Upper lobe of right lung (tissue), 1 donor: Measurements from ENCODE around the gene PPP2R3C. TPM values are rescaled to one million over a fixed set of nuclear protein-coding genes. Genes with fewer than 3 reads are reported as not detected.
A peak's percentile ranks its signal among the peaks of the same experiment; 100 is the strongest.

Source experiments
- ATAC-seq: fragments of 200-7000 bp; cut with Tn5 transposase; one replicate; pipeline ENCODE4 v1.9.1; 2020; ENCODE audit warnings: mild to moderate bottlenecking, moderate library complexity
- DNase-seq: peaks from one replicate; pipeline ENCODE4 v3.0.0-alpha.2; 2020
- H3K27ac ChIP-seq: fragments of 200-600 bp; one replicate; pipeline ENCODE4 v1.8.0; 2022
- H3K27me3 ChIP-seq: fragments of 200-600 bp; one replicate; pipeline ENCODE4 v1.8.0; 2022; ENCODE audit warnings: mild to moderate bottlenecking
- H3K36me3 ChIP-seq: fragments of 200-600 bp; one replicate; pipeline ENCODE4 v1.8.0; 2022
- H3K4me1 ChIP-seq: fragments of 200-600 bp; one replicate; pipeline ENCODE4 v1.8.0; 2022
- H3K4me3 ChIP-seq: fragments of 200-600 bp; one replicate; pipeline ENCODE4 v1.8.0; 2022; ENCODE audit warnings: mild to moderate bottlenecking
- H3K9me3 ChIP-seq: fragments of 200-600 bp; one replicate; pipeline ENCODE4 v1.8.0; 2022
- intact Hi-C: fragments of 100-400 bp; cut with DNase I; formaldehyde crosslinking; loops from one replicate; pipeline ENCODE4 v1.11.0; 2022
- total RNA-seq: library from RNA; stranded (reverse); fragmentation: NEBNext Ultra II Directional; extraction: Animal tissue kit (Norgen Biotek cat#: 25700); gene quantifications from one replicate; pipeline ENCODE4 v1.2.1, GENCODE V29; 2021
- TF ChIP-seq, protein P1 (sequence below): fragments of 200-600 bp; IDR thresholded peaks from one replicate; pipeline ENCODE4 v1.8.0; 2022; ENCODE audit warnings: antibody characterized with exemption
- donor health status: DM: no; HTN: yes; CAD: no; lungs with severe emphysema.

The PPP2R3C gene
- total RNA-seq, 1 donor from 2014 or later = 34.2 TPM

GRCh38 chr14:35123388-35123703 is 1.6 kb upstream of the PPP2R3C start:
- TF ChIP-seq, protein P1, sequence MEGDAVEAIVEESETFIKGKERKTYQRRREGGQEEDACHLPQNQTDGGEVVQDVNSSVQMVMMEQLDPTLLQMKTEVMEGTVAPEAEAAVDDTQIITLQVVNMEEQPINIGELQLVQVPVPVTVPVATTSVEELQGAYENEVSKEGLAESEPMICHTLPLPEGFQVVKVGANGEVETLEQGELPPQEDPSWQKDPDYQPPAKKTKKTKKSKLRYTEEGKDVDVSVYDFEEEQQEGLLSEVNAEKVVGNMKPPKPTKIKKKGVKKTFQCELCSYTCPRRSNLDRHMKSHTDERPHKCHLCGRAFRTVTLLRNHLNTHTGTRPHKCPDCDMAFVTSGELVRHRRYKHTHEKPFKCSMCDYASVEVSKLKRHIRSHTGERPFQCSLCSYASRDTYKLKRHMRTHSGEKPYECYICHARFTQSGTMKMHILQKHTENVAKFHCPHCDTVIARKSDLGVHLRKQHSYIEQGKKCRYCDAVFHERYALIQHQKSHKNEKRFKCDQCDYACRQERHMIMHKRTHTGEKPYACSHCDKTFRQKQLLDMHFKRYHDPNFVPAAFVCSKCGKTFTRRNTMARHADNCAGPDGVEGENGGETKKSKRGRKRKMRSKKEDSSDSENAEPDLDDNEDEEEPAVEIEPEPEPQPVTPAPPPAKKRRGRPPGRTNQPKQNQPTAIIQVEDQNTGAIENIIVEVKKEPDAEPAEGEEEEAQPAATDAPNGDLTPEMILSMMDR = no peak
- intact Hi-C loops = no loop called here
- ATAC-seq = no peak
- no peaks in the 10 kb centered on the region for H3K9me3 ChIP-seq
- DNase-seq = no peak
- no peaks in the 10 kb centered on the region for H3K36me3 ChIP-seq
- H3K27ac ChIP-seq = peak overlapping the region; percentile 99
- H3K4me1 ChIP-seq = peaks cover 23% of the 10 kb centered on the region
- H3K27me3 ChIP-seq = no peaks in the 10 kb centered on the region
- peak overlapping the region; percentile 78 for H3K4me3 ChIP-seq

DNA sequence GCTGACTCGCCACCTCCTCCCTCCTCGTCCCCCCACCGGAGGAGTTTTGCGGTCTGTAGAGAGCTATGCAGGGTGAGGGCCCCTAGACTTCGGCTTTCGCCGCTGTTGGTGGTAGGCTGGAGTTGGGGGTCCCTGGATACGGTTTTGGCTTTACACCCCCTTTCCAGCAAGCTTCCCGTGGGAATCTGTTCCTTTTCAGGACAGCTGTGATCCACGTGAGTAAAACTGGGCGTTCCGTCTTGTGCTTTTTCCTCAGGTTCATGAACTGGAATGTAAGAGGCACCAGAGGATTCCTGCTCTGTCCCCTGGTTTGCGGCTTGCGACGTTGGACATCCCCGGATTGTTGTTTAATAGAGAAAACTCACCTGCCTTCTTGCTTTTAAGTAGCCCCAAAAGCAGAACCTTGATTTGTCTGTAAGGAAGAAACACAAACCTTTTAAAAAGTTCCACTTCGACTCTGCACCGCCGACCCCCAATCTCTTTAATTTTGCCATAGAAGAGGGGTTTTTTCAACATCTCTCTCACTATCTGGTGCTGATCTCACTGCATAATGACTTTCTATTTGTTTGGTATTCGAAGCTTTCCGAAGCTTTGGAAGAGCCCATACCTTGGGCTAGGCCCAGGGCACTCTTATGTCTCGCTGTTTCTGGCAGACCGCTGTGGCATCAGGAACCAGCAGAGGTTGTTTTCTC is 1.1 kb upstream of the PPP2R3C start:
- peak; percentile 1 for ATAC-seq

DNA sequence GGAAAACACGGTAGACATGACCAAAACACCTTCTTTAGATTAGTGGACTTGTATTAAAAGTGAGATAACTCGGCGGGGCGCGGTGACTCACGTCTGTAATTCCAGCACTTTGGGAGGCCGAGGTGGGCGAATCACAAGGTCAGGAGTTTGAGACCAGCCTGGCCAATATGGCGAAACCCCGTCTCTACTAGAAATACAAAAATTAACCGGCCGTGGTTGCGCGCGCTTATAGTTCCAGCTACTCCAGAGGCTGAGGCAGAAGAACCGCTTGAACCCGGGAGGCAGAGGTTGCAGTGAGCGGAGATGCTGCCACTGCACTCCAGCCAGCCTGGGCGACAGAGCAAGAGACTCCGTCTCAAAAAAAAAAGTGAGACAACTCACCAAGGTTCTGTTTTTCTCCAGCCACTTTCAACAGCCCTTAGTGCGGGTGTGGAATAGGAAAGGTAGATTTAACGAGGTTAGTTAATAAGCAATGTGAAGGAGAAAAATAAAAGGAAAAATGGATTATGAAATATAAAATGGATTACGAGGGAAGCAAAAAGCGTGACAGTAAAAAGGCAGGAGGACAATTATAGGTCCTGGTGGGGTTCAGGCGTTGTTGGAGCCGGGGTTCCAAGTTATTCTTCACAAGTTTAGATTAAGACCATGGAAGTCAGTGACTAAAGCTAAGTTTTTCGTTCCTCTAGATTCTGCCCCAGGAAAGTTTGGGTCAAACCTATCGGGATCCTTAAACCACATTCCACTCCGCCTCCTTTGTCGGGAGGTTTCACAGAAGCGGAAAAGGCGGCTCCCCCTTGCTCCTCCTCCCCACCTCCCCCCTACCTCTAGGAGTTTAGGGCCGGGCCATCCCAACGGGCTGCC is 534 bp downstream of the PPP2R3C start:
- peaks cover 3% of the 10 kb centered on the region for H3K36me3 ChIP-seq
- no peaks in the 10 kb centered on the region for H3K27me3 ChIP-seq
- DNase-seq (peak; percentile 66), ATAC-seq (no peak)
- peak overlapping the region; percentile 78 for H3K4me3 ChIP-seq
- H3K9me3 ChIP-seq = no peaks in the 10 kb centered on the region
- TF ChIP-seq, protein P1 = no peak
- H3K4me1 ChIP-seq = peaks cover 23% of the 10 kb centered on the region
- intact Hi-C loops = no loop called here
- H3K27ac ChIP-seq = peak overlapping the region; percentile 99

More for the DNA sequence above, 1.1 kb upstream of the PPP2R3C start:
- no peaks in the 10 kb centered on the region for H3K9me3 ChIP-seq
- TF ChIP-seq, protein P1 = no peak
- H3K4me3 ChIP-seq = peak overlapping the region; percentile 78
- peak overlapping the region; percentile 99 for H3K27ac ChIP-seq
- peaks cover 23% of the 10 kb centered on the region for H3K4me1 ChIP-seq
- H3K36me3 ChIP-seq = no peaks in the 10 kb centered on the region
- no peak for DNase-seq
- H3K27me3 ChIP-seq = no peaks in the 10 kb centered on the region
- intact Hi-C loops = no loop called here

GRCh38 chr14:35117112-35117511 is 4.7 kb downstream of the PPP2R3C start:
- TF ChIP-seq, protein P1 = no peak
- no peak for ATAC-seq
- peaks cover 11% of the 10 kb centered on the region for H3K4me1 ChIP-seq
- no peaks in the 10 kb centered on the region for H3K27me3 ChIP-seq
- H3K27ac ChIP-seq = no peak overlapping the region
- no peak overlapping the region for H3K4me3 ChIP-seq
- peaks cover 42% of the 10 kb centered on the region for H3K36me3 ChIP-seq
- intact Hi-C loops = no loop called here
- no peak for DNase-seq
- H3K9me3 ChIP-seq = no peaks in the 10 kb centered on the region

- H3K27ac ChIP-seq = no peak overlapping the region
- H3K4me3 ChIP-seq = no peak overlapping the region
- no peaks in the 10 kb centered on the region for H3K27me3 ChIP-seq
- H3K4me1 ChIP-seq = peaks cover 11% of the 10 kb centered on the region
- DNase-seq = no peak
- no peaks in the 10 kb centered on the region for H3K9me3 ChIP-seq
- TF ChIP-seq, protein P1 = no peak
- intact Hi-C loops = no loop called here
- peaks cover 51% of the 10 kb centered on the region for H3K36me3 ChIP-seq
- no peak for ATAC-seq
These were observed 5.5 kb downstream of the PPP2R3C start for GRCh38 chr14:35116242-35116641.
